Liver (tissue), 9 donors: ENCODE data around the gene SDF4. TPM values are rescaled to one million over a fixed set of nuclear protein-coding genes. Genes with fewer than 3 reads are reported as not detected.

Experiments
- DNase-seq: peaks from one replicate; pipeline ENCODE4 v3.0.0-alpha.2; 2017; ENCODE audit warnings: low spot score
- H3K27ac ChIP-seq, 2 donors: one replicate each; pipeline ENCODE4 v1.7.0; 2013; ENCODE audit warnings: inconsistent platforms in 2 of 2, low read length in 2 of 2, control low read depth in 1 of 2, low read depth in 1 of 2, mild to moderate bottlenecking in 1 of 2
- H3K27me3 ChIP-seq, 4 donors: one replicate each; pipeline versions ENCODE4 v1.6.1 to v1.7.0; 2013; ENCODE audit warnings: low read length in 3 of 4, inconsistent platforms in 1 of 4, mild to moderate bottlenecking in 1 of 4, moderate library complexity in 1 of 4; ENCODE audit not compliant: control insufficient read depth in 4 of 4, insufficient read depth in 4 of 4
- H3K36me3 ChIP-seq, 4 donors: one replicate each; pipeline versions ENCODE4 v1.6.1 to v1.7.0; 2013; ENCODE audit warnings: low read length in 3 of 4, mild to moderate bottlenecking in 3 of 4, low read depth in 1 of 4, moderate library complexity in 1 of 4; ENCODE audit not compliant: control insufficient read depth in 4 of 4, insufficient read depth in 3 of 4
- H3K4me1 ChIP-seq, 4 donors: one replicate each; pipeline versions ENCODE4 v1.6.1 to v1.7.0; 2013; ENCODE audit warnings: low read length in 3 of 4, mild to moderate bottlenecking in 3 of 4, moderate library complexity in 1 of 4; ENCODE audit not compliant: control insufficient read depth in 4 of 4, insufficient read depth in 4 of 4
- H3K4me3 ChIP-seq, 3 donors: one replicate each; pipeline versions ENCODE4 v1.6.1 to v1.7.0; 2013; ENCODE audit warnings: low read length in 3 of 3, control low read depth in 1 of 3, low read depth in 1 of 3, mild to moderate bottlenecking in 1 of 3
- H3K9ac ChIP-seq, 2 donors: one replicate each; pipeline ENCODE4 v1.7.0; 2013; ENCODE audit warnings: low read length in 2 of 2, mild to moderate bottlenecking in 2 of 2, moderate library complexity in 2 of 2, control low read depth in 1 of 2, low read depth in 1 of 2
- H3K9me3 ChIP-seq, 4 donors: one replicate each; pipeline versions ENCODE4 v1.6.1 to v1.7.0; 2013; ENCODE audit warnings: low read length in 3 of 4; ENCODE audit not compliant: control insufficient read depth in 4 of 4
- ATF3 ChIP-seq: IDR thresholded peaks from 2 replicates; pipeline ENCODE4 v1.6.1; 2016; ENCODE audit warnings: antibody characterized with exemption
- CTCF ChIP-seq: fragments of 150-350 bp; IDR thresholded peaks from 2 replicates; pipeline ENCODE4 v1.5.1; 2017; ENCODE audit warnings: improper control_type of control experiment, low read depth, low read length; ENCODE audit not compliant: missing input control
- EGR1 ChIP-seq, 2 donors: IDR thresholded peaks; 2 replicates each; pipeline ENCODE4 v1.6.1; 2016 to 2018; ENCODE audit warnings: antibody characterized with exemption in 2 of 2, low read depth in 2 of 2
- FOXA1 ChIP-seq: IDR thresholded peaks from 2 replicates; pipeline ENCODE4 v1.6.1; 2016; ENCODE audit warnings: antibody characterized with exemption
- GABPA ChIP-seq, 2 donors: IDR thresholded peaks in 1 of 2; conservative IDR thresholded peaks in 1 of 2; 2 replicates each; pipeline ENCODE4 v1.6.1; 2016; ENCODE audit warnings: antibody characterized with exemption in 2 of 2, mild to moderate bottlenecking in 1 of 2, moderate library complexity in 1 of 2
- HNF4A ChIP-seq, 2 donors: conservative IDR thresholded peaks; 2 replicates each; pipeline ENCODE4 v1.6.1; 2016; ENCODE audit warnings: antibody characterized with exemption in 2 of 2, mild to moderate bottlenecking in 2 of 2
- HNF4G ChIP-seq: IDR thresholded peaks from 2 replicates; pipeline ENCODE4 v1.6.1; 2016; ENCODE audit warnings: antibody characterized with exemption
- MAX ChIP-seq: IDR thresholded peaks from 2 replicates; pipeline ENCODE4 v1.6.1; 2016; ENCODE audit warnings: antibody characterized with exemption
- NR2F2 ChIP-seq: IDR thresholded peaks from 2 replicates; pipeline ENCODE4 v1.6.1; 2016; ENCODE audit warnings: antibody characterized with exemption
- RAD21 ChIP-seq, 2 donors: IDR thresholded peaks; 2 replicates each; pipeline ENCODE4 v1.6.1; 2016; ENCODE audit warnings: antibody characterized with exemption in 2 of 2, mild to moderate bottlenecking in 2 of 2
- REST ChIP-seq: IDR thresholded peaks from 2 replicates; pipeline ENCODE4 v1.6.1; 2016; ENCODE audit warnings: antibody characterized with exemption, mild to moderate bottlenecking
- RXRA ChIP-seq, 2 donors: IDR thresholded peaks; 2 replicates each; pipeline ENCODE4 v1.6.1; 2017 to 2018; ENCODE audit warnings: antibody characterized with exemption in 2 of 2, mild to moderate bottlenecking in 1 of 2
- SP1 ChIP-seq: IDR thresholded peaks from 2 replicates; pipeline ENCODE4 v1.6.1; 2018; ENCODE audit warnings: antibody characterized with exemption, mild to moderate bottlenecking
- TAF1 ChIP-seq: conservative IDR thresholded peaks from 2 replicates; pipeline ENCODE4 v1.6.1; 2016; ENCODE audit warnings: antibody characterized with exemption, mild to moderate bottlenecking
- YY1 ChIP-seq: IDR thresholded peaks from 2 replicates; pipeline ENCODE4 v1.6.1; 2016; ENCODE audit warnings: antibody characterized with exemption, mild to moderate bottlenecking
- ZBTB33 ChIP-seq: IDR thresholded peaks from 2 replicates; pipeline ENCODE4 v1.6.1; 2016; ENCODE audit warnings: antibody characterized with exemption
- WGBS: extraction: QIAGEN DNeasy Blood & Tissue Kit; methylation state at CpG from one replicate; pipeline ENCODE4 v1.1.7; 2013; 5-methylcytosine and 5-hydroxymethylcytosine counted together
- polyA plus RNA-seq, 2 donors: library from polyadenylated mRNA; stranded (reverse) in 1 of 2; unstranded in 1 of 2; fragments of 200-250 nt in 1 of 2; fragments of >200 nt in 1 of 2; fragmentation: Nextera tagmentation in 1 of 2; extraction: Ambion mirVana in 1 of 2; gene quantifications; one replicate each; pipeline versions ENCODE4 v1.2.1 to v1.2.3, GENCODE V29; 2013 to 2015
- total RNA-seq, 2 donors: library from RNA; depleted of rRNA; stranded (reverse); fragments of >200 nt; gene quantifications; one replicate each; pipeline ENCODE4 v1.2.3, GENCODE V29; 2014
- donor health status: healthy.
- donor health status: healthy.
- donor health status: healthy.
- donor health status: healthy.
- donor health status: healthy.

Gene SDF4
- total and polyA plus RNA-seq, 4 donors = 48.7 to 180 (median 75.9) TPM

- DNase-seq = no peak
- WGBS = 97% methylated on average over 44 of the region's 44 CpGs
These were observed 5.0 kb downstream of the SDF4 start for GRCh38 chr1:1226566-1227362.

GRCh38 chr1:1225913-1226312 lies 5.9 kb downstream of the SDF4 start:
- Histone ChIP-seq H3K9ac (no peak overlapping the region), H3K27me3 (no peaks in the 10 kb centered on the region), H3K27ac (no peak overlapping the region), H3K9me3 (no peaks in the 10 kb centered on the region), H3K36me3 (peaks cover 17 to 56% (median 33%) of the 10 kb centered on the region in 4 donors), H3K4me1 (peaks cover 9 to 16% (median 14%) of the 10 kb centered on the region in 4 donors), H3K4me3 (no peak overlapping the region)
- WGBS = 93% methylated on average over 18 of the region's 18 CpGs
- TF ChIP-seq ZBTB33 (no peak), RAD21 (IDR thresholded peaks at IDR 0.05) (no peak), GABPA (IDR thresholded peaks at IDR 0.05 in 1 of 2, conservative IDR thresholded peaks at IDR 0.05 in 1 of 2) (no peak), RXRA (IDR thresholded peaks at IDR 0.05) (no peak), FOXA1 (no peak), CTCF (no peak), EGR1 (IDR thresholded peaks at IDR 0.05; ENCODE audit: low read depth in 2 of 2) (no peak), TAF1 (no peak), NR2F2 (no peak), HNF4G (no peak), HNF4A (conservative IDR thresholded peaks at IDR 0.05) (no peak), MAX (no peak), SP1 (no peak), ATF3 (no peak)
- no peak for DNase-seq

More at GRCh38 chr1:1226566-1227362, 5.0 kb downstream of the SDF4 start:
- Histone ChIP-seq H3K36me3 (peaks cover 14 to 47% (median 28%) of the 10 kb centered on the region in 4 donors), H3K9me3 (no peaks in the 10 kb centered on the region), H3K9ac (no peak overlapping the region), H3K4me1 (peaks cover 9 to 20% (median 15%) of the 10 kb centered on the region in 4 donors), H3K27ac (no peak overlapping the region), H3K27me3 (no peaks in the 10 kb centered on the region), H3K4me3 (no peak overlapping the region)
- TF ChIP-seq ATF3 = no peak
- no peak for TF ChIP-seq YY1
- TF ChIP-seq HNF4G = no peak
- TF ChIP-seq GABPA (IDR thresholded peaks at IDR 0.05 in 1 of 2, conservative IDR thresholded peaks at IDR 0.05 in 1 of 2) = no peak
- no peak for TF ChIP-seq FOXA1
- no peak for TF ChIP-seq REST
